GM23338 (cell line): ENCODE data around the gene TATDN3.

Experiments
- CREB1 ChIP-seq: fragments of 250-450 bp; sonication (Bioruptor Pico); IDR thresholded peaks from 2 replicates; pipeline ENCODE4 v1.5.0; 2020; ENCODE audit warnings: low read depth, mild to moderate bottlenecking, moderate library complexity
- CTCF ChIP-seq, 2 experiments: fragments of 200-600 bp in 1 of 2; sonication (generic) in 1 of 2; conservative IDR thresholded peaks; 2 replicates each; pipeline versions ENCODE4 v1.5.1 to v1.6.1; 2016 to 2017; ENCODE audit warnings: antibody characterized with exemption in 2 of 2, low read depth in 2 of 2, mild to moderate bottlenecking in 2 of 2, moderate library complexity in 1 of 2
- EZH2 ChIP-seq: fragments of 200-600 bp; sonication (generic); IDR thresholded peaks from one replicate; pipeline ENCODE4 v1.8.0; 2017; ENCODE audit warnings: antibody characterized with exemption, mild to moderate bottlenecking, low read depth; ENCODE audit not compliant: unreplicated experiment
- EZH2phosphoT487 ChIP-seq: fragments of 200-600 bp; sonication (generic); IDR thresholded peaks from one replicate; pipeline ENCODE4 v1.8.1; 2018; ENCODE audit warnings: antibody characterized with exemption; ENCODE audit not compliant: unreplicated experiment
- JUNB ChIP-seq: IDR thresholded peaks from one replicate; pipeline ENCODE4 v1.6.1; 2016; ENCODE audit warnings: antibody characterized with exemption; ENCODE audit not compliant: unreplicated experiment
- NANOG ChIP-seq: IDR thresholded peaks from 2 replicates; pipeline ENCODE4 v1.6.1; 2016; ENCODE audit warnings: antibody characterized with exemption, borderline replicate concordance
- POLR2AphosphoS5 ChIP-seq: IDR thresholded peaks from 2 replicates; pipeline ENCODE4 v1.6.1; 2016; ENCODE audit warnings: antibody characterized with exemption, low read depth
- TF ChIP-seq, protein P1 (sequence below): IDR thresholded peaks from one replicate; pipeline ENCODE4 v1.6.1; 2018; ENCODE audit warnings: antibody characterized with exemption; ENCODE audit not compliant: unreplicated experiment
- TF ChIP-seq, protein P2 (sequence below): IDR thresholded peaks from 2 replicates; pipeline ENCODE4 v1.6.1; 2016; ENCODE audit warnings: antibody characterized with exemption

DNA sequence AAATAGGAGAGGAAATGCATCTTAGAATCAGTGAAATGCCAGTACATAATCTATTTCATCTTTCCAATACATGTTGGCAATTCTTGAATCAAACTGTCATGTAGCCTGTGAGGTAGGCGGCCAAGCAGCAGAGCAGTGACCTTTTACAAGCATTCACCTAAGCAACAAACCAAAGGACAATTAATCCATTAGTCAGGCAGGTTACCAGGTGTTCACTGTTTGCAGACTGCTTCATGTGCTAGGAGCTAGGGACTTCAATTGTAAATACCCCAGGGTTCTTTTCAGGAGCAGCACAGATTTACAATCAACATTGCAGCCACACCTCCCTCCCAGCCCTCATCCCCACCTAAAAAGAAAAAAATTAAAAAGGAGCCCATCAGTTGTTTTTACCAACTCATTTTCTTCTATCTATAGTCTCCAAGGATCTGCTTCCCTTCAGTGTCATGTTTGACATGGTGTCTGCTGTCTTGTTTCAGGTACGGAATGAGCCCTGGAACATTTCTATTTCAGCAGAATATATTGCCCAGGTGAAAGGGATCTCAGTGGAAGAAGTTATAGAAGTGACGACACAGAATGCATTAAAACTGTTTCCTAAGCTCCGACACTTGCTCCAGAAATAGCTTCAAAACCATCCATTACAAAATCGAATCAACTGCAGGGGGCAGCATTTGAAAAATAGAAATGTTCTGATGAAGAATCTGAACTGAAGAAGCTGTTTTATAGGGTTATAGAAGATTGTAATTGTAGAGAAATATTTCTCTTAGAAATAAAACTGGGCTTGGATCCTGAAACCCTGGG, 23.0 kb downstream of the TATDN3 start:
- peak; percentile 36 to 57 for TF ChIP-seq CTCF (conservative IDR thresholded peaks at IDR 0.05; ENCODE audit: low read depth in 2 of 2)
- no peak for TF ChIP-seq JUNB
- no peak for TF ChIP-seq POLR2AphosphoS5
- TF ChIP-seq EZH2: no peak
- no peak for TF ChIP-seq EZH2phosphoT487
- TF ChIP-seq CREB1 (CRISPR knock-in tag): no peak
- TF ChIP-seq, protein P1, sequence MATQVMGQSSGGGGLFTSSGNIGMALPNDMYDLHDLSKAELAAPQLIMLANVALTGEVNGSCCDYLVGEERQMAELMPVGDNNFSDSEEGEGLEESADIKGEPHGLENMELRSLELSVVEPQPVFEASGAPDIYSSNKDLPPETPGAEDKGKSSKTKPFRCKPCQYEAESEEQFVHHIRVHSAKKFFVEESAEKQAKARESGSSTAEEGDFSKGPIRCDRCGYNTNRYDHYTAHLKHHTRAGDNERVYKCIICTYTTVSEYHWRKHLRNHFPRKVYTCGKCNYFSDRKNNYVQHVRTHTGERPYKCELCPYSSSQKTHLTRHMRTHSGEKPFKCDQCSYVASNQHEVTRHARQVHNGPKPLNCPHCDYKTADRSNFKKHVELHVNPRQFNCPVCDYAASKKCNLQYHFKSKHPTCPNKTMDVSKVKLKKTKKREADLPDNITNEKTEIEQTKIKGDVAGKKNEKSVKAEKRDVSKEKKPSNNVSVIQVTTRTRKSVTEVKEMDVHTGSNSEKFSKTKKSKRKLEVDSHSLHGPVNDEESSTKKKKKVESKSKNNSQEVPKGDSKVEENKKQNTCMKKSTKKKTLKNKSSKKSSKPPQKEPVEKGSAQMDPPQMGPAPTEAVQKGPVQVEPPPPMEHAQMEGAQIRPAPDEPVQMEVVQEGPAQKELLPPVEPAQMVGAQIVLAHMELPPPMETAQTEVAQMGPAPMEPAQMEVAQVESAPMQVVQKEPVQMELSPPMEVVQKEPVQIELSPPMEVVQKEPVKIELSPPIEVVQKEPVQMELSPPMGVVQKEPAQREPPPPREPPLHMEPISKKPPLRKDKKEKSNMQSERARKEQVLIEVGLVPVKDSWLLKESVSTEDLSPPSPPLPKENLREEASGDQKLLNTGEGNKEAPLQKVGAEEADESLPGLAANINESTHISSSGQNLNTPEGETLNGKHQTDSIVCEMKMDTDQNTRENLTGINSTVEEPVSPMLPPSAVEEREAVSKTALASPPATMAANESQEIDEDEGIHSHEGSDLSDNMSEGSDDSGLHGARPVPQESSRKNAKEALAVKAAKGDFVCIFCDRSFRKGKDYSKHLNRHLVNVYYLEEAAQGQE: no peak
- no peak for TF ChIP-seq NANOG
- TF ChIP-seq, protein P2, sequence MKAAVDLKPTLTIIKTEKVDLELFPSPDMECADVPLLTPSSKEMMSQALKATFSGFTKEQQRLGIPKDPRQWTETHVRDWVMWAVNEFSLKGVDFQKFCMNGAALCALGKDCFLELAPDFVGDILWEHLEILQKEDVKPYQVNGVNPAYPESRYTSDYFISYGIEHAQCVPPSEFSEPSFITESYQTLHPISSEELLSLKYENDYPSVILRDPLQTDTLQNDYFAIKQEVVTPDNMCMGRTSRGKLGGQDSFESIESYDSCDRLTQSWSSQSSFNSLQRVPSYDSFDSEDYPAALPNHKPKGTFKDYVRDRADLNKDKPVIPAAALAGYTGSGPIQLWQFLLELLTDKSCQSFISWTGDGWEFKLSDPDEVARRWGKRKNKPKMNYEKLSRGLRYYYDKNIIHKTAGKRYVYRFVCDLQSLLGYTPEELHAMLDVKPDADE: no peak
